Naive B cell (primary cell): Measurements from ENCODE around the gene SLC35A2. TPM values are rescaled to one million over a fixed set of nuclear protein-coding genes. Genes with fewer than 3 reads are reported as not detected.

ENCODE experiments used
- ATAC-seq, 2 donors: fragments of 150-1000 bp; cut with Tn5 transposase; 2 replicates each; pipeline ENCODE4 v1.10.0; 2021; ENCODE audit warnings: low read depth in 2 of 2, mild to moderate bottlenecking in 2 of 2, moderate library complexity in 2 of 2
- DNase-seq: peaks from one replicate; pipeline ENCODE4 v3.0.0; 2022
- H3K27ac Mint-ChIP-seq, 6 donors: one replicate each; pipeline ENCODE4 v1.8.0; 2020 to 2022; ENCODE audit warnings: mild to moderate bottlenecking in 6 of 6, mixed read lengths in 6 of 6, moderate library complexity in 5 of 6, inconsistent platforms in 2 of 6
- H3K27me3 Mint-ChIP-seq, 3 donors: one replicate each; pipeline ENCODE4 v1.8.0; 2021 to 2022; ENCODE audit warnings: mixed read lengths in 3 of 3, mild to moderate bottlenecking in 1 of 3
- H3K36me3 Mint-ChIP-seq, 2 donors: one replicate each; pipeline ENCODE4 v1.8.0; 2020 to 2022; ENCODE audit warnings: mixed read lengths in 2 of 2, inconsistent platforms in 1 of 2, mild to moderate bottlenecking in 1 of 2
- H3K4me1 Mint-ChIP-seq, 3 donors: one replicate each; pipeline ENCODE4 v1.8.0; 2020 to 2022; ENCODE audit warnings: mixed read lengths in 3 of 3, inconsistent platforms in 1 of 3, mild to moderate bottlenecking in 1 of 3, moderate library complexity in 1 of 3
- H3K4me3 Mint-ChIP-seq, 8 donors: one replicate each; pipeline ENCODE4 v1.8.0; 2020 to 2022; ENCODE audit warnings: mild to moderate bottlenecking in 8 of 8, mixed read lengths in 8 of 8, moderate library complexity in 8 of 8, inconsistent platforms in 2 of 8
- H3K9me3 Mint-ChIP-seq, 7 donors: one replicate each; pipeline ENCODE4 v1.8.0; 2020 to 2022; ENCODE audit warnings: mixed read lengths in 7 of 7, mild to moderate bottlenecking in 5 of 7, inconsistent platforms in 2 of 7, moderate library complexity in 1 of 7
- polyA plus RNA-seq, 6 donors: library from polyadenylated mRNA; unstranded; fragments of 300-500 nt; fragmentation: Illumina TruSeq; gene quantifications; one replicate each; pipeline ENCODE4 v1.2.3, GENCODE V29; 2021; ENCODE audit warnings: low read depth in 6 of 6

Gene SLC35A2
- polyA plus RNA-seq, 6 donors from 2014 or later = 8.5 to 11.6 (median 10.0) TPM

DNA sequence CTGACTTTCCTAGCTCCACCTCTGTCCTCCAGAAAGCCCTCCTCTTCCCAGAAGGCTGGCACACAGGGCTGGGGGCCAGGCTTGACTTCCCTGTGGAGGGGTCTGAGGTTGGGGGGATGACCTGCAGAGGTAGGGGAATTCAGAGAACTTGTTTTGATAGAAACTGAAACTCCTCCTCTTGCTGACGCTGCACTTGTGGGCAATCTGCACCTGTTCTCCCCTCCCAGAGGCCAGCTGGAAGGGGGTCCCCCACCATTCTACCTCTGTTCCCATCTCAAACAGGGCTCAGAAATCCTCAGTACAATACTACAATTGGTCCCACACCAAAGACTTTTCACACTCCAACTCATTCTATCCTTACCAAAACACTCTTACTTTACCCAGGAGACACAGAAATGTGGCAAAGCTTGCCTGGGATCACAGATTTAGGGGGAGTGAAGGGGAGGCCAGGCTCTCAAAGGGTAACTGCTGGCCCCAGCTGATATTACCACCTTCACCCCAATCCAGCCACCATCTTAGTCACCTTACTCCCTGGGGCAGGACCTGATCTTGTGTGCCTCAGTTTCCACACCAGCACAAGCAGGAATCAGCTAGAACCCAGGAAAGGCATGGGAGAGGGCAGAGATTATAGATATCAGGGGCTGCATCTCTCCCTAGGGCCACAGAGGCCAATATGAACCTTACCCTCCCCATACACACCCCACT lies 27.4 kb upstream of the SLC35A2 start:
- peaks cover 6 to 10% of the 10 kb centered on the region in 2 donors for H3K36me3 Mint-ChIP-seq
- peak; percentile 90 for DNase-seq
- H3K4me3 Mint-ChIP-seq = peak overlapping the region; percentile 74 to 96 (median 83)
- peaks cover 0 to 2% (median 0%) of the 10 kb centered on the region in 7 donors for H3K9me3 Mint-ChIP-seq
- peaks cover 75 to 95% (median 81%) of the 10 kb centered on the region in 3 donors for H3K4me1 Mint-ChIP-seq
- H3K27ac Mint-ChIP-seq = peak overlapping the region; percentile 97 to 100 (median 100)
- peak; percentile 46 to 50 for ATAC-seq
- no peaks in the 10 kb centered on the region for H3K27me3 Mint-ChIP-seq

DNA sequence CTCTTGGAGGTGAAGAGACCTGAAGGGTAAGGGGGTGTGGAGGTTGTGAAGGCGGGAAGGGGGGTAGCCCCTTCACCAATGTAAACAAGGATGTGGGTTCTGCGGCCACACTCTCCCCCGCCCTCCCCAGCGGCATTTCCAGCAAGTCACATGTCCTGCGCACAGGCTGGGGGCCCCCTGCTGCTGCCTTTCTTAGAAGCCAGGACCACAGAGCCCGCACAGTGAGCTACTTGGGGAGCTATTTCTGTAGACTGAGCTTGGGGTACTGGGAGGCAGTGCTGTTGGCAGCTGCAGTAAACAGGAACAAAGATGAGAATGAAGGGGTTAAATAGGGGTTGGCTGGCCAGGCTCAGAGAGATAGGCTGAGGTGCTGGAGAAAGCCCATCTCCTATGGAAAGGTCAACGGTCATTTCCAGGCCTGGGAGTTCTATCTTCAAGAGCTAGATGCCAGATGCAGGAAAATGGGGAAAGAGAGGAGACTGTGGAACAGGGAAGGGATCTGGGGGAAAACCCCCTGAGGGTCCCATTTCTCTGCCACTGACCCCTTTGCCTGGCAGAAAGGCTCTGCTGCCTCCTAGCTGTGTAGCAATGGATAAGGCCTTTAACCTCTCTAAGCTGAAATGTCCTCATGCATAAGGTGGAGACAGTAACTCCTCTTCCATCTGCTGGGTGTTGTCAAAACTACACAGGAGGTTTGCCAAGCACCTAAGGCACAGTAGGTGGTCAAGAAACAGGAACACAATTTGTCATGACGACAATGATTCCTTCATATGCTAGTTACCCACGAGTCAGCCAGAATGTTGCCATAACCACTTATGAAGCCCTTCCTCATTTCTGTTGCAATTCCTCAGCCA lies 25.8 kb upstream of the SLC35A2 start:
- H3K27me3 Mint-ChIP-seq = no peaks in the 10 kb centered on the region
- peaks cover 78 to 95% (median 78%) of the 10 kb centered on the region in 3 donors for H3K4me1 Mint-ChIP-seq
- peaks cover 6 to 14% of the 10 kb centered on the region in 2 donors for H3K36me3 Mint-ChIP-seq
- DNase-seq (peak; percentile 91), ATAC-seq (peak; percentile 61 to 63)
- H3K9me3 Mint-ChIP-seq = peaks cover 0 to 3% (median 0%) of the 10 kb centered on the region in 7 donors
- H3K27ac Mint-ChIP-seq = peak overlapping the region; percentile 97 to 100 (median 100)
- peak overlapping the region; percentile 80 to 96 (median 84) for H3K4me3 Mint-ChIP-seq

DNA sequence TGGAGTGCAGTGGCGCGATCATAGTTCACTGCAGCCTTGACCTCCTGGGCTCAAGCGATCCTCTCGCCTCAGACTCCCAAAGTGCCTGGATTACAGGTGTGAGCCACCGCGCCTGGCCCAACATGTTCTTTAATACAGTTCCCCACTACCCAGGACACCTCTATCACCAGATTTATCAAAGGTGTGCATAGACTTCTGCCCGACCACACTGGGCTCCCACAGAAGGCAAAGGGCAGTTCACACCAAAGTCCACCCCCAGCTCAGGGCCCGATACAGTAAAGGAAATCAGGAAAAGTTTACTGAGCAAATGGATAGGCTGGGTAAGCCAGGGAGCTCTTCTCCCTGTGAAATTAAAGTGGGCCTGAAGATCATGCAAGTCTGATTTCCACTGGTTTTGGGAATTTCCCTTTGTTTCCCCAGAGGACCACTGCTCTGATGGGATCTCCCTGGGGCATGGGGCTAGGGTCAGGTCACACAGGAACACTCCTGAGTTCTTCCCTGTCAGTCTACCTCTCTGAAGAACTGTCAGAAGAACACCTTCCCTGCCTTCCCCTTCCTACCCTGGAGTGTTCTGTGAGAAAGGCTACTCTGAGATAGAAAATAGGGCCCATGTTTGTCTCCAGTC lies 25.1 kb upstream of the SLC35A2 start:
- Mint-ChIP-seq H3K4me3 (peak overlapping the region; percentile 80 to 96 (median 84)), H3K4me1 (peaks cover 70 to 88% (median 71%) of the 10 kb centered on the region in 3 donors), H3K9me3 (peaks cover 0 to 3% (median 0%) of the 10 kb centered on the region in 7 donors), H3K27me3 (no peaks in the 10 kb centered on the region), H3K27ac (peak overlapping the region; percentile 97 to 100 (median 100)), H3K36me3 (peaks cover 3 to 14% of the 10 kb centered on the region in 2 donors)
- ATAC-seq = no peak
- no peak for DNase-seq

DNA sequence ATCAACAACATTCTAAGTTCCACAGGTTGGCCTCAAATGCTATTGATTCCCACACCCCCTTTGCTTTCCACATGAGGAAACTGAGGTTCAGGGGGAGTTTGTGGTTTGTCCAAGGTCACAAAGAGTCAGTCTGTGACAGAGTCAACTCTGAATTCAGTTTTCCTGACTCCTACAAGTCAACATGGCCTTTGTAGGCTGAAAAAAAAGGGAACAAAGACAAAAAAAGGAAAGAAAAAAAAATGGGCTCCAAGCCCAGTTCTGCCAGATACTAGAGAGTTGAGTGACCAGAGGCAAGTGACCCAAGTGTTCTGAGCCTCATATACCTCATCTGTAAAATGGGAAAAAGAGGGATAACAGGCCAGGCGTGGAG lies 23.8 kb upstream of the SLC35A2 start:
- H3K4me3 Mint-ChIP-seq = peak overlapping the region in 6 of 8 donors; percentile 29 to 74 (median 61)
- no peak for ATAC-seq
- peaks cover 0 to 14% of the 10 kb centered on the region in 2 donors for H3K36me3 Mint-ChIP-seq
- peaks cover 64 to 76% (median 68%) of the 10 kb centered on the region in 3 donors for H3K4me1 Mint-ChIP-seq
- DNase-seq = no peak
- no peaks in the 10 kb centered on the region for H3K27me3 Mint-ChIP-seq
- peak overlapping the region; percentile 79 to 100 (median 92) for H3K27ac Mint-ChIP-seq
- peaks cover 0 to 3% (median 0%) of the 10 kb centered on the region in 7 donors for H3K9me3 Mint-ChIP-seq

- peaks cover 0 to 14% of the 10 kb centered on the region in 2 donors for H3K36me3 Mint-ChIP-seq
- H3K27me3 Mint-ChIP-seq = no peaks in the 10 kb centered on the region
- H3K4me1 Mint-ChIP-seq = peaks cover 61 to 70% (median 64%) of the 10 kb centered on the region in 3 donors
- H3K9me3 Mint-ChIP-seq = peaks cover 0 to 3% (median 0%) of the 10 kb centered on the region in 7 donors
- ATAC-seq = no peak
- no peak for DNase-seq
- peak overlapping the region; percentile 79 to 100 (median 92) for H3K27ac Mint-ChIP-seq
- peak overlapping the region in 7 of 8 donors; percentile 53 to 77 (median 69) for H3K4me3 Mint-ChIP-seq
Observed at GRCh38 chrX:48934581-48935300, 23.3 kb upstream of the SLC35A2 start.

DNA sequence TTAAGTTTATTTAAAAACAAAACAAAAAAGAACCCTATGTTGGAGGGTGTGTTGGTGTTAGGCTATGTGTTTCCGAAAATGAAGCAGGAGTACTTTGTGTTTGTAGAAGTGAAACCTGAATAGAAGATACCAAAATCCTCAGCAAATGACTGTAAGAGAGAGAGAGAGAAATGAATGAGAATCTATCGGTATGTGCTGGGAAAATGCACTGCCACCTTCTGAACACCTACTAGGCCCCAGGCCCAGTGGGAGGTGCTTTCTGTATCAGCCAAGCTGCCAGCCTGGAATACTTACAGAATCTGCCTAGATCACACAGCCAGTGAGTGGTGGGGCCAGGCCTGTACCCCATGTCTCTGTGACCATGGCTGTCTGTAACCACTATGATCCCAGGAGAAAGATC lies 22.3 kb upstream of the SLC35A2 start:
- H3K27me3 Mint-ChIP-seq = no peaks in the 10 kb centered on the region
- no peak for DNase-seq
- H3K9me3 Mint-ChIP-seq = peaks cover 0 to 3% (median 0%) of the 10 kb centered on the region in 7 donors
- peaks cover 52 to 63% (median 54%) of the 10 kb centered on the region in 3 donors for H3K4me1 Mint-ChIP-seq
- H3K4me3 Mint-ChIP-seq = peak overlapping the region; percentile 57 to 84 (median 68)
- peak overlapping the region; percentile 76 to 100 (median 94) for H3K27ac Mint-ChIP-seq
- no peak for ATAC-seq
- H3K36me3 Mint-ChIP-seq = peaks cover 0 to 14% of the 10 kb centered on the region in 2 donors

- ATAC-seq (peak; percentile 60 to 74), DNase-seq (no peak)
- peaks cover 5 to 8% of the 10 kb centered on the region in 2 donors for H3K36me3 Mint-ChIP-seq
- peak overlapping the region in 5 of 6 donors; percentile 4 to 61 (median 56) for H3K27ac Mint-ChIP-seq
- peaks cover 0 to 2% (median 0%) of the 10 kb centered on the region in 7 donors for H3K9me3 Mint-ChIP-seq
- H3K27me3 Mint-ChIP-seq = no peaks in the 10 kb centered on the region
- peaks cover 23 to 47% (median 38%) of the 10 kb centered on the region in 3 donors for H3K4me1 Mint-ChIP-seq
- peak overlapping the region; percentile 16 to 80 (median 48) for H3K4me3 Mint-ChIP-seq
Observed at GRCh38 chrX:48927736-48928382, 16.4 kb upstream of the SLC35A2 start.

- DNase-seq (no peak), ATAC-seq (no peak)
- peak overlapping the region in 4 of 8 donors; percentile 51 to 80 (median 60) for H3K4me3 Mint-ChIP-seq
- H3K4me1 Mint-ChIP-seq = peaks cover 21 to 51% (median 38%) of the 10 kb centered on the region in 3 donors
- peak overlapping the region in 3 of 6 donors; percentile 20 to 51 (median 34) for H3K27ac Mint-ChIP-seq
- no peaks in the 10 kb centered on the region for H3K27me3 Mint-ChIP-seq
- peaks cover 5 to 8% of the 10 kb centered on the region in 2 donors for H3K36me3 Mint-ChIP-seq
- H3K9me3 Mint-ChIP-seq = peaks cover 0 to 2% (median 0%) of the 10 kb centered on the region in 7 donors
Observed at GRCh38 chrX:48927123-48927522, 15.7 kb upstream of the SLC35A2 start.

DNA sequence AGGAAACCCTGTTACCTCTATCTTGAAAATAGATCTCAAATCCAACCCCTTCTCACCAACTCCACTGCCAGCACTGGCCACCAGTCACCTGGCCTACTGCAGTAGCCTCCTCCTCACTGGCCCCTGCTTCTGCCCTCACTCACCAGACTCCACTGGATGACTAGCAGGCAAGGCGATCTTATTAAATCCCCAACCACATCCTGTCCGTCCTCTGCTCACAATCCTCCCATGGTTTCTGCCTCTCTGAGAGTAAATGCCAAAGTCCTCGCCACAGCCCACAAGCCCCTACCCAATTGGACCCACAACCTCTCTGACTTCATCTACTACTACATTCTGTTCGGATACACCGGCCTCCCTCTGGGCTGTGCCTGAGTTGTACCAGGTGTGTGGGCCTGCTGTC lies 12.8 kb upstream of the SLC35A2 start:
- ATAC-seq = no peak
- peak overlapping the region in 3 of 8 donors; percentile 30 to 56 (median 53) for H3K4me3 Mint-ChIP-seq

GRCh38 chrX:48923771-48924170 lies 12.3 kb upstream of the SLC35A2 start:
- H3K27ac Mint-ChIP-seq = peak overlapping the region in 2 of 6 donors; percentile 77 to 79
- H3K4me1 Mint-ChIP-seq = peaks cover 35 to 70% (median 53%) of the 10 kb centered on the region in 3 donors
- peaks cover 5 to 8% of the 10 kb centered on the region in 2 donors for H3K36me3 Mint-ChIP-seq
- H3K4me3 Mint-ChIP-seq = no peak overlapping the region
- DNase-seq (no peak), ATAC-seq (no peak)
- peaks cover 0 to 2% (median 0%) of the 10 kb centered on the region in 7 donors for H3K9me3 Mint-ChIP-seq
- no peaks in the 10 kb centered on the region for H3K27me3 Mint-ChIP-seq

More for the DNA sequence above, 12.8 kb upstream of the SLC35A2 start:
- no peaks in the 10 kb centered on the region for H3K27me3 Mint-ChIP-seq
- no peak for DNase-seq
- H3K9me3 Mint-ChIP-seq = peaks cover 0 to 2% (median 0%) of the 10 kb centered on the region in 7 donors
- peak overlapping the region in 5 of 6 donors; percentile 24 to 87 (median 77) for H3K27ac Mint-ChIP-seq
- H3K36me3 Mint-ChIP-seq = peaks cover 5 to 8% of the 10 kb centered on the region in 2 donors
- H3K4me1 Mint-ChIP-seq = peaks cover 35 to 70% (median 49%) of the 10 kb centered on the region in 3 donors

DNA sequence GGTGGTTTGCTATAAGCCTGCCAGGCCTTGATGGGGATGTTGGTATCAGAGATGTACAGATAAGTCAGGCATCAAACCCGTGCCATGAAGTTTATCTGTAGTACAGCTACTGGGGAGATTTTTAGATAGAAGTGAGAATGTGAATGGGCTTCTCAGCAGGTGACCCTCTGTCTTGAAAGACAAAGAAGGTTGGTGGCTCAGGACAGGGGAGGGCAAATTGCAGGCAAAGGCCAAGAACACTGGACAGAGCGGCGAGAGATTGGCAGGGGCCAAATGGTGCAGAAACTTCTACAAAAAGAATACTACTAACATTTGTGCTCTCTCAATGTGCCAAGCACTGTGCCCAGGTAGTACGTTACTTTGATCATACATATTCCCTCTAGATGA lies 9.3 kb upstream of the SLC35A2 start:
- Mint-ChIP-seq H3K27me3 (no peaks in the 10 kb centered on the region), H3K4me1 (peaks cover 31 to 60% (median 47%) of the 10 kb centered on the region in 3 donors), H3K36me3 (peaks cover 15 to 26% of the 10 kb centered on the region in 2 donors), H3K27ac (peak overlapping the region in 4 of 6 donors; percentile 23 to 94 (median 56)), H3K4me3 (peak overlapping the region in 6 of 8 donors; percentile 82 to 99 (median 96)), H3K9me3 (peaks cover 0 to 3% (median 0%) of the 10 kb centered on the region in 7 donors)
- DNase-seq = no peak
- no peak for ATAC-seq
